ENCODE measurements around the gene NDRG4.
A peak's percentile ranks its signal among the peaks of the same experiment; 100 is the strongest.

NDRG4 gene

DNA sequence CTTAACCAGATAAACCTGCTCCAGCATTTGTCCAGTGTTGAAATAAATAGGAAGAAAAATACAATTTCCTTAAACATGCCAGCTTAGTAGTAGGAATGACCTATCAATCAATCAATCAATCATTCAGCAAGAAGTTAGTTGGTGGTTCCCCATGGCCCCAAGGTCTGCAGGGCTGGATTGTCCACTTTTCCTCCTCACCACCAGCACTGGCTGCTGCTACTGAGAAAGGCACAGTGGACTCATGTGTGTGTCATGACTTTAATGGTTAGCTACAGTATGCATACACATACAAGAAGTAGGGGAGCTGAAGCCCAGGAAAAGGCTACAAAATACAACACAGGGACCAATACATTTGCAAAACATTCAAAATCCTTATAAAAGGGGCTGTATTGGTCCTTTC, 19.8 kb downstream of the NDRG4 start:
- DNase-seq (ENCODE audit: low read depth), result no peak
- no peak overlapping the region for H3K4me3 ChIP-seq (ENCODE audit: control insufficient read depth, low read depth, low read length)
- TF ChIP-seq, protein P1, sequence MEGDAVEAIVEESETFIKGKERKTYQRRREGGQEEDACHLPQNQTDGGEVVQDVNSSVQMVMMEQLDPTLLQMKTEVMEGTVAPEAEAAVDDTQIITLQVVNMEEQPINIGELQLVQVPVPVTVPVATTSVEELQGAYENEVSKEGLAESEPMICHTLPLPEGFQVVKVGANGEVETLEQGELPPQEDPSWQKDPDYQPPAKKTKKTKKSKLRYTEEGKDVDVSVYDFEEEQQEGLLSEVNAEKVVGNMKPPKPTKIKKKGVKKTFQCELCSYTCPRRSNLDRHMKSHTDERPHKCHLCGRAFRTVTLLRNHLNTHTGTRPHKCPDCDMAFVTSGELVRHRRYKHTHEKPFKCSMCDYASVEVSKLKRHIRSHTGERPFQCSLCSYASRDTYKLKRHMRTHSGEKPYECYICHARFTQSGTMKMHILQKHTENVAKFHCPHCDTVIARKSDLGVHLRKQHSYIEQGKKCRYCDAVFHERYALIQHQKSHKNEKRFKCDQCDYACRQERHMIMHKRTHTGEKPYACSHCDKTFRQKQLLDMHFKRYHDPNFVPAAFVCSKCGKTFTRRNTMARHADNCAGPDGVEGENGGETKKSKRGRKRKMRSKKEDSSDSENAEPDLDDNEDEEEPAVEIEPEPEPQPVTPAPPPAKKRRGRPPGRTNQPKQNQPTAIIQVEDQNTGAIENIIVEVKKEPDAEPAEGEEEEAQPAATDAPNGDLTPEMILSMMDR (conservative IDR thresholded peaks at IDR 0.05; ENCODE audit: control insufficient read depth, insufficient read depth, low read depth, low read length), result no peak

DNA sequence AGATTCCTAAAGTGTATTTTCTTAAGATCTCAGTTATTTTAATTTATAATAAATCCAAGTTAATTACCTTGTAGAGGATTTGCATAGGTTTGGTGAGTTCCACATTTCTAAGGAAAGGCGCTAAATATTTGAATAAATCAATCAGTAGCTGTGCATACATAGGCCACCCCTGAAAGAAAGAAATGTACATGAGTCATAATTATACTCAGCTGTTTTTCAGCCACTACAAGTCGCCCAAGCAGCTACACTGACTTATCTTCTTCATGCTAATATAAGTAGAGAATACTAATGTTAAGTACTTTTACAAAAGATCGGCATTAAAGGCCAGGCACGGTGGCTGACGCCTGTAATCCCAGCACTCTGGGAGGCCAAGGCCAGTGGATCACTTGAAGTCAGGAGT, 30.2 kb downstream of the NDRG4 start:
- DNase-seq (ENCODE audit: low read depth), result peak; percentile 25
- no peak overlapping the region for H3K4me3 ChIP-seq (ENCODE audit: control insufficient read depth, low read depth, low read length)
- TF ChIP-seq, protein P1 (conservative IDR thresholded peaks at IDR 0.05; ENCODE audit: control insufficient read depth, insufficient read depth, low read depth, low read length), result no peak

DNA sequence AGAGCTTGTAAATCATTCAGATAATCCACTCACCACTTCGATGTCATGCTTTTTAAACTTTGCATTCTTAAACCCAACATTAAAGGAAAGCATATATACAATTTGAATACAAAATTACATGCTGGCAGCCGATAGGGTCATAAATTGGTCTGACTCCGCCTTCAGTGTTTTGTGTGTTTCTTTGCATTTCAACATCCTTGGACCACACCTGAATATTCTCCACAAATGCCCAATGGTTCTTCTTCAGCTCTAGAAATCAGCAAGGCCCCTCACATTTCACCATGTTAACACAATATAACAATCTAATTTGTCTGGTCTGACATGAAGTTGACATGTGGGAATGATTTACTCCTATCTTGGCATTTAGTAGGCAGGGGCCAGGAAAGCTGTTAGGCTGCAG, 32.5 kb downstream of the NDRG4 start:
- DNase-seq (ENCODE audit: low read depth), result no peak
- H3K4me3 ChIP-seq (ENCODE audit: control insufficient read depth, low read depth, low read length), result no peak overlapping the region
- TF ChIP-seq, protein P1 (conservative IDR thresholded peaks at IDR 0.05; ENCODE audit: control insufficient read depth, insufficient read depth, low read depth, low read length), result no peak

DNA sequence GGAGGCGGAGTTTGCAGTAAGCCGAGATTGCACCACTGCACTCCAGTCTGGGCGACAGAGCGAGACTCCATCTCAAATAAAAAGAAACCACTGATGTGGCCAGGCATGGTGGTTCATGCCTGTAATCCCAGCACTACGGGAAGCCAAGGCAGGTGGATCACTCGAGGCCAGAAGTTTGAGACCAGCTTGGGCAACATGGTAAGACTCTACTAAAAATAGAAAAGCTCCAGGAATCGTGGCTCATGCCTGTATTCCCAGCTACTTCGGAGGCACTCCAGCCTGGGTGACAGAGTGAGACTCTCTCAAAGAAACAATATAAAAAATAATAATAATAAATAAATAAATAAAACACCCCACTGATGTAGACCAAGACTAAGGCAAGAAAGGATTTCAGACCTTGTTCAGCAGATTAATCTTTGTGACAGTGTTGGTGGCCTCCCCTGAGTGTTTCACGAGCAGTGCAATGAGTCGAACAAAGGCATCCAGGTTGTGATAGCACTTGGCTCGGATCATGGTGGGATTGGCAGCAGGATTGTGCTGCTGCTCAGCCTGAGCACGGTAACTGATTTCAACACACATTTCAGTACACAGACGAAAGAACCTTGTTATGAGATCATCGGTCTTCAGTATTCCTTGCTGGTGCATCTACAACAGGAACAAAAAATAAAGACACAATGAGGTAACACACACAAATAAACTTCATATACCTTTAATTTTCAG, 34.0 kb downstream of the NDRG4 start:
- peak; percentile 32 for DNase-seq (ENCODE audit: low read depth)
- TF ChIP-seq, protein P1 (conservative IDR thresholded peaks at IDR 0.05; ENCODE audit: control insufficient read depth, insufficient read depth, low read depth, low read length), result no peak
- no peak overlapping the region for H3K4me3 ChIP-seq (ENCODE audit: control insufficient read depth, low read depth, low read length)

DNA sequence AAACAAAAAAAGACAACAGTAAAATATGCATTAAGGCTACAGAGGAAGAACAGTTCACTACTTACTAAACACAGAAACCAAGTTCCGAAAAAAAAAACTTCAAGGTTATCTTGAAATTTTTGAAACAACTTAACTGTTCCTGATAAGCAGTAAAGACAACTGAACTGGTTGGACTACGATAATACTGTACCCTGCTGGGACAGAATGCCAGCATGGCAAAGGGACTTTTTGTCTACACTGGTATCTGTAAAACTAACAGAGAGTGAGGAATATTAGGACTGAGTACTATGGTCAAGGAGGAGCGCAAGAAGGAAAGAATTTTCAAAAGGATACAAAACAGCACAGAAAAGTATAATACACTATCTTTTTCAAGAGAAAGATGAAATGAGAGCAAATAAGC, 35.2 kb downstream of the NDRG4 start:
- H3K4me3 ChIP-seq (ENCODE audit: control insufficient read depth, low read depth, low read length), result no peak overlapping the region
- DNase-seq (ENCODE audit: low read depth), result no peak
- TF ChIP-seq, protein P1 (conservative IDR thresholded peaks at IDR 0.05; ENCODE audit: control insufficient read depth, insufficient read depth, low read depth, low read length), result no peak

DNA sequence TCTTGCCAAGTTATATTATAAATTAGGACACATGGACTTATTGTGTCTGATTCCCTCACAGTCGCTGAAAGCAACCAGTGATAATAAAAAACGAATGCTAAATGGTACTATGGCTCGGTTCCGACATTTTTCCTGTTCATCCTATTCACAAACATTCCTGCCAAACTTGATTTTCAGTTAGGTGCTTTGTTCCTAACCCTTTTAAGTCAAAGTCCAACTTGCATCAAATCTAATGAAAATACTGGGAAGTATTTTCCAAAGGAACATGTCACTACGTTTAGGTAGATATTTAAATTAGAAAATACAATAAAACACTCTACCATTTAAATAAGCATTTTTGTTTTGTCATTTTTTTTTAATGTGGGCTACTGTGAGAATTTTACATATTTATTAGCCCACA, 36.3 kb downstream of the NDRG4 start:
- no peak for DNase-seq (ENCODE audit: low read depth)
- H3K4me3 ChIP-seq (ENCODE audit: control insufficient read depth, low read depth, low read length), result no peak overlapping the region
- TF ChIP-seq, protein P1 (conservative IDR thresholded peaks at IDR 0.05; ENCODE audit: control insufficient read depth, insufficient read depth, low read depth, low read length), result no peak
